Measurements from ENCODE around the gene C13orf46. TPM values are rescaled to one million over a fixed set of nuclear protein-coding genes. Genes with fewer than 3 reads are reported as not detected.

C13orf46 gene
- total and polyA plus RNA-seq, 8 donors = 2.9 to 23.1 (median 10.6) TPM

GRCh38 chr13:113929628-113930615 lies 44.0 kb downstream of the C13orf46 start:
- no peak for TF ChIP-seq CTCF (IDR thresholded peaks at IDR 0.05)

GRCh38 chr13:113928685-113929627 lies 44.9 kb downstream of the C13orf46 start:
- FAIRE-seq = no peak
- H3K27ac ChIP-seq = peak overlapping the region in 1 of 4 donors; percentile 33
- WGBS, 2 donors = 52 to 54% methylated on average over 26 of the region's 26 CpGs

More at GRCh38 chr13:113929628-113930615, 44.0 kb downstream of the C13orf46 start:
- Histone ChIP-seq H3K27me3 (no peaks in the 10 kb centered on the region), H3K9me3 (no peaks in the 10 kb centered on the region), H3K4me1 (no peaks in the 10 kb centered on the region), H3K4me3 (no peak overlapping the region), H3K36me3 (no peaks in the 10 kb centered on the region), H3K27ac (no peak overlapping the region)
- 69 to 82% methylated on average over 38 of the region's 38 CpGs for WGBS, 2 donors
- intact Hi-C loops (cut with DNase I) = loop anchor here in 1 of 3 donors (10.0 kb wide), 1 partner anchor 105 kb away; no protein-coding TSS in a partner anchor
- FAIRE-seq = no peak
- DNase-seq = peak in 3 of 6 donors; percentile 5 to 44 (median 9)
- ATAC-seq = no peak

GRCh38 chr13:113927661-113928581 lies 46.0 kb downstream of the C13orf46 start:
- Histone ChIP-seq H3K9me3 (no peaks in the 10 kb centered on the region), H3K4me3 (no peak overlapping the region), H3K27ac (no peak overlapping the region), H3K36me3 (no peaks in the 10 kb centered on the region), H3K27me3 (no peaks in the 10 kb centered on the region), H3K4me1 (no peaks in the 10 kb centered on the region)
- intact Hi-C loops (cut with DNase I) = no loop called here
- FAIRE-seq (no peak), ATAC-seq (peak; percentile 5 to 46 (median 31)), DNase-seq (peak in 4 of 6 donors; percentile 20 to 51 (median 36))
- WGBS, 2 donors = 64 to 69% methylated on average over 35 to 36 of the region's 36 CpGs
- TF ChIP-seq CTCF (IDR thresholded peaks at IDR 0.05) = no peak

More at GRCh38 chr13:113928685-113929627, 44.9 kb downstream of the C13orf46 start:
- ATAC-seq (peak; percentile 73 to 88 (median 82)), DNase-seq (peak; percentile 56 to 91 (median 82))
- Histone ChIP-seq H3K27me3 (no peaks in the 10 kb centered on the region), H3K9me3 (no peaks in the 10 kb centered on the region), H3K36me3 (no peaks in the 10 kb centered on the region), H3K4me3 (no peak overlapping the region), H3K4me1 (no peaks in the 10 kb centered on the region)
- intact Hi-C loops (cut with DNase I) = no loop called here
- no peak for TF ChIP-seq CTCF (IDR thresholded peaks at IDR 0.05)

- Histone ChIP-seq H3K9me3 (no peaks in the 10 kb centered on the region), H3K36me3 (no peaks in the 10 kb centered on the region), H3K4me1 (no peaks in the 10 kb centered on the region), H3K4me3 (no peak overlapping the region), H3K27ac (no peak overlapping the region), H3K27me3 (no peaks in the 10 kb centered on the region)
- no peak for FAIRE-seq
- ATAC-seq = no peak
- intact Hi-C loops (cut with DNase I) = no loop called here
- DNase-seq = peak in 3 of 6 donors; percentile 6 to 44 (median 13)
- no peak for TF ChIP-seq CTCF (IDR thresholded peaks at IDR 0.05)
- WGBS, 2 donors = 66 to 69% methylated on average over 12 of the region's 12 CpGs
Measured at GRCh38 chr13:113926951-113927660, 46.8 kb downstream of the C13orf46 start.
